GM12874 (cell line): Measurements from ENCODE around the gene MDFI.

Experiments
- CTCF ChIP-seq: IDR thresholded peaks from 2 replicates; pipeline ENCODE4 v1.5.1; 2011; ENCODE audit warnings: low read depth, mild to moderate bottlenecking, control low read depth, low read length, moderate library complexity; ENCODE audit not compliant: insufficient read depth

The MDFI gene

GRCh38 chr6:41618598-41618997, 19.7 kb upstream of the MDFI start:
- TF ChIP-seq CTCF = no peak

GRCh38 chr6:41621367-41621766, 16.9 kb upstream of the MDFI start:
- TF ChIP-seq CTCF = no peak

GRCh38 chr6:41621802-41622201, 16.5 kb upstream of the MDFI start:
- TF ChIP-seq CTCF = no peak

- TF ChIP-seq CTCF = no peak
Observed at GRCh38 chr6:41622206-41622988, 15.9 kb upstream of the MDFI start.

GRCh38 chr6:41623330-41623729, 14.9 kb upstream of the MDFI start:
- no peak for TF ChIP-seq CTCF

- no peak for TF ChIP-seq CTCF
Observed at GRCh38 chr6:41624621-41625380, 13.5 kb upstream of the MDFI start.

GRCh38 chr6:41625442-41625841, 12.8 kb upstream of the MDFI start:
- no peak for TF ChIP-seq CTCF
